Cardiac muscle cell (in vitro differentiated cells and primary cell): ENCODE results near the gene QRICH1. TPM values are rescaled to one million over a fixed set of nuclear protein-coding genes. Genes with fewer than 3 reads are reported as not detected.

Experiments
- DNase-seq, 2 donors: peaks; one replicate each; pipeline versions ENCODE4 v3.0.0 to v3.0.0-alpha.2; 2010 to 2017; ENCODE audit warnings: low read depth in 1 of 2, low spot score in 1 of 2
- H3K27ac ChIP-seq: fragments of 200-600 bp; sonication (generic); 2 replicates; pipeline ENCODE4 v1.5.1; 2016
- H3K27me3 ChIP-seq: fragments of 200-600 bp; sonication (generic); 2 replicates; pipeline ENCODE4 v1.6.0; 2016; ENCODE audit warnings: control low read depth
- H3K36me3 ChIP-seq: fragments of 200-600 bp; sonication (generic); 2 replicates; pipeline ENCODE4 v1.5.1; 2016; ENCODE audit warnings: control low read depth
- H3K4me1 ChIP-seq: fragments of 200-600 bp; sonication (generic); 2 replicates; pipeline ENCODE4 v1.8.1; 2017; ENCODE audit warnings: low read depth, mild to moderate bottlenecking, mixed run types
- H3K4me3 ChIP-seq: fragments of 200-600 bp; sonication (generic); 2 replicates; pipeline ENCODE4 v1.5.1; 2016; ENCODE audit warnings: mild to moderate bottlenecking
- H3K9me3 ChIP-seq: fragments of 200-600 bp; sonication (generic); 2 replicates; pipeline ENCODE4 v1.5.1; 2017; ENCODE audit warnings: low read depth, mild to moderate bottlenecking, control low read depth
- polyA plus RNA-seq: library from polyadenylated mRNA; unstranded; fragments of >200 nt; fragmentation: Nextera tagmentation; extraction: Ambion mirVana; gene quantifications from 2 replicates; pipeline ENCODE4 v1.2.1, GENCODE V29; 2016
- total RNA-seq: library from RNA; depleted of rRNA; stranded (reverse); fragments of >200 nt; gene quantifications from 2 replicates; pipeline ENCODE4 v1.2.3, GENCODE V29; 2016
- TF ChIP-seq, protein P1 (sequence below): IDR thresholded peaks from 2 replicates; pipeline ENCODE4 v1.5.1; 2012; ENCODE audit warnings: low read depth, mild to moderate bottlenecking, low read length

The QRICH1 gene
- total and polyA plus RNA-seq, 2 experiments from 2014 or later = 44.3 to 116 TPM

GRCh38 chr3:49124991-49125670 is 31.3 kb upstream of the QRICH1 start:
- H3K4me3 ChIP-seq = no peak overlapping the region
- TF ChIP-seq, protein P1, sequence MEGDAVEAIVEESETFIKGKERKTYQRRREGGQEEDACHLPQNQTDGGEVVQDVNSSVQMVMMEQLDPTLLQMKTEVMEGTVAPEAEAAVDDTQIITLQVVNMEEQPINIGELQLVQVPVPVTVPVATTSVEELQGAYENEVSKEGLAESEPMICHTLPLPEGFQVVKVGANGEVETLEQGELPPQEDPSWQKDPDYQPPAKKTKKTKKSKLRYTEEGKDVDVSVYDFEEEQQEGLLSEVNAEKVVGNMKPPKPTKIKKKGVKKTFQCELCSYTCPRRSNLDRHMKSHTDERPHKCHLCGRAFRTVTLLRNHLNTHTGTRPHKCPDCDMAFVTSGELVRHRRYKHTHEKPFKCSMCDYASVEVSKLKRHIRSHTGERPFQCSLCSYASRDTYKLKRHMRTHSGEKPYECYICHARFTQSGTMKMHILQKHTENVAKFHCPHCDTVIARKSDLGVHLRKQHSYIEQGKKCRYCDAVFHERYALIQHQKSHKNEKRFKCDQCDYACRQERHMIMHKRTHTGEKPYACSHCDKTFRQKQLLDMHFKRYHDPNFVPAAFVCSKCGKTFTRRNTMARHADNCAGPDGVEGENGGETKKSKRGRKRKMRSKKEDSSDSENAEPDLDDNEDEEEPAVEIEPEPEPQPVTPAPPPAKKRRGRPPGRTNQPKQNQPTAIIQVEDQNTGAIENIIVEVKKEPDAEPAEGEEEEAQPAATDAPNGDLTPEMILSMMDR = no peak
- H3K9me3 ChIP-seq = no peaks in the 10 kb centered on the region
- peaks cover 36% of the 10 kb centered on the region for H3K36me3 ChIP-seq
- DNase-seq = no peak
- H3K4me1 ChIP-seq = no peaks in the 10 kb centered on the region
- H3K27me3 ChIP-seq = no peaks in the 10 kb centered on the region
- H3K27ac ChIP-seq = no peak overlapping the region

DNA sequence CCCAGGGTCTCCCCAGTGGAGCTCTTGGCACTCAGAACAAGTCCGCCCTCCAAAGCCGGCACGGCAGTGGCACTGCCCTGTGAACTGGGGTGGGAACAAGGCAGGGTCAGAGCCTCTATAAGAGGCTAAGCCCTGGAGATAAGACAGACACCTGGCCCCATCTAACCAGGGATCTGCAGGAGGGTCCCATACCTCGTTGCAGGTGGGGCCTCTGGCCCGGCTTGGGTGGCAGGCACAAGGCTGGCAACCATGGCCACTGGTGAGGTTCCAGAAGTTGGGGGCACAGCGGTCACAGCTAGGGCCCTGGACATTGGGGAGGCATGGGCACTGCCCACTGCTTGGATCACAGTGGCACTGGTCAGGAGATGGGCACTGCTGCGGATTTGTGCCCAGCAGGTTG is 30.3 kb upstream of the QRICH1 start:
- TF ChIP-seq, protein P1 = no peak
- H3K4me3 ChIP-seq = no peak overlapping the region
- H3K4me1 ChIP-seq = peaks cover 6% of the 10 kb centered on the region
- no peak for DNase-seq
- peaks cover 36% of the 10 kb centered on the region for H3K36me3 ChIP-seq
- H3K9me3 ChIP-seq = no peaks in the 10 kb centered on the region
- no peaks in the 10 kb centered on the region for H3K27me3 ChIP-seq
- no peak overlapping the region for H3K27ac ChIP-seq

- H3K27ac ChIP-seq = no peak overlapping the region
- H3K36me3 ChIP-seq = peaks cover 36% of the 10 kb centered on the region
- no peak for DNase-seq
- H3K4me1 ChIP-seq = peaks cover 10% of the 10 kb centered on the region
- TF ChIP-seq, protein P1 = no peak
- no peaks in the 10 kb centered on the region for H3K27me3 ChIP-seq
- H3K9me3 ChIP-seq = no peaks in the 10 kb centered on the region
- H3K4me3 ChIP-seq = no peak overlapping the region
Observed at GRCh38 chr3:49123687-49124086, 29.8 kb upstream of the QRICH1 start.

DNA sequence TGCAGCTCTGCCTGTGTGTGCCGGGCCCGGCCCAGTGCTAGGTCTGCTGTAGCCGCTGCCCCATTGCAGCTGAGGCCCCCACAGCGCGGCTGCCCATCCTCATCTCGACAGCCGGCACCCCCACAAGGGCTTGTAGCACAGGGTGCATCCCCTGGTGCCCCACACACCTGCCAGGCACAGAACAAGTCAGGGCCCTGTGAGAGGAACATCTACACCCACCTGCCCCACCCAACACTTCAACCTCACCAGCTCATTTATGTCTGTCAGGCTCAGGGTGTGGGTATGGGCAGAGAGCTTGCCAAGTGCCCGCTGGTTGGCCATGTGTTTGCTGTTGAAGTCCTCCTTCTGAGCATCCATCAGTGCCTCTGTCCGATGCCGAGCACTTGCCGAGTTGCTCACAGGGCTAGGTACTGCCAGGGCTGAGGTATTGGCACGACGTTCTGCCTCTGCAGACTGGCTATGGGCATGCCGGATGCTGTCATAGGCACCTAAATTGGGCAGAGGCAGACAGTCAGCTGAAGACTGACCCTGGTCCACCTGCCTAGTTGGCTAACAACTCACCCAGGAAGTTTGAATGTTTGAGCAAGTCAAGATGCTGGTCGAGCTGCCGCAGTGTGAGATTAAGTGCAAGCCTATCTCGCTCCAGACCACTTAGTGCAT is 29.1 kb upstream of the QRICH1 start:
- no peaks in the 10 kb centered on the region for H3K9me3 ChIP-seq
- H3K4me1 ChIP-seq = peaks cover 10% of the 10 kb centered on the region
- no peak overlapping the region for H3K27ac ChIP-seq
- DNase-seq = no peak
- peaks cover 34% of the 10 kb centered on the region for H3K36me3 ChIP-seq
- TF ChIP-seq, protein P1 = no peak
- H3K27me3 ChIP-seq = no peaks in the 10 kb centered on the region
- no peak overlapping the region for H3K4me3 ChIP-seq

- Histone ChIP-seq H3K36me3 (peaks cover 39% of the 10 kb centered on the region), H3K4me3 (no peak overlapping the region), H3K9me3 (no peaks in the 10 kb centered on the region), H3K27me3 (no peaks in the 10 kb centered on the region), H3K4me1 (peaks cover 10% of the 10 kb centered on the region), H3K27ac (no peak overlapping the region)
- TF ChIP-seq, protein P1 = no peak
- DNase-seq = no peak
Observed at GRCh38 chr3:49122451-49122850, 28.6 kb upstream of the QRICH1 start.
